Measurements from ENCODE around the gene RHOBTB1.

Gene RHOBTB1, protein sequence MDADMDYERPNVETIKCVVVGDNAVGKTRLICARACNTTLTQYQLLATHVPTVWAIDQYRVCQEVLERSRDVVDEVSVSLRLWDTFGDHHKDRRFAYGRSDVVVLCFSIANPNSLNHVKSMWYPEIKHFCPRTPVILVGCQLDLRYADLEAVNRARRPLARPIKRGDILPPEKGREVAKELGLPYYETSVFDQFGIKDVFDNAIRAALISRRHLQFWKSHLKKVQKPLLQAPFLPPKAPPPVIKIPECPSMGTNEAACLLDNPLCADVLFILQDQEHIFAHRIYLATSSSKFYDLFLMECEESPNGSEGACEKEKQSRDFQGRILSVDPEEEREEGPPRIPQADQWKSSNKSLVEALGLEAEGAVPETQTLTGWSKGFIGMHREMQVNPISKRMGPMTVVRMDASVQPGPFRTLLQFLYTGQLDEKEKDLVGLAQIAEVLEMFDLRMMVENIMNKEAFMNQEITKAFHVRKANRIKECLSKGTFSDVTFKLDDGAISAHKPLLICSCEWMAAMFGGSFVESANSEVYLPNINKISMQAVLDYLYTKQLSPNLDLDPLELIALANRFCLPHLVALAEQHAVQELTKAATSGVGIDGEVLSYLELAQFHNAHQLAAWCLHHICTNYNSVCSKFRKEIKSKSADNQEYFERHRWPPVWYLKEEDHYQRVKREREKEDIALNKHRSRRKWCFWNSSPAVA

DNA sequence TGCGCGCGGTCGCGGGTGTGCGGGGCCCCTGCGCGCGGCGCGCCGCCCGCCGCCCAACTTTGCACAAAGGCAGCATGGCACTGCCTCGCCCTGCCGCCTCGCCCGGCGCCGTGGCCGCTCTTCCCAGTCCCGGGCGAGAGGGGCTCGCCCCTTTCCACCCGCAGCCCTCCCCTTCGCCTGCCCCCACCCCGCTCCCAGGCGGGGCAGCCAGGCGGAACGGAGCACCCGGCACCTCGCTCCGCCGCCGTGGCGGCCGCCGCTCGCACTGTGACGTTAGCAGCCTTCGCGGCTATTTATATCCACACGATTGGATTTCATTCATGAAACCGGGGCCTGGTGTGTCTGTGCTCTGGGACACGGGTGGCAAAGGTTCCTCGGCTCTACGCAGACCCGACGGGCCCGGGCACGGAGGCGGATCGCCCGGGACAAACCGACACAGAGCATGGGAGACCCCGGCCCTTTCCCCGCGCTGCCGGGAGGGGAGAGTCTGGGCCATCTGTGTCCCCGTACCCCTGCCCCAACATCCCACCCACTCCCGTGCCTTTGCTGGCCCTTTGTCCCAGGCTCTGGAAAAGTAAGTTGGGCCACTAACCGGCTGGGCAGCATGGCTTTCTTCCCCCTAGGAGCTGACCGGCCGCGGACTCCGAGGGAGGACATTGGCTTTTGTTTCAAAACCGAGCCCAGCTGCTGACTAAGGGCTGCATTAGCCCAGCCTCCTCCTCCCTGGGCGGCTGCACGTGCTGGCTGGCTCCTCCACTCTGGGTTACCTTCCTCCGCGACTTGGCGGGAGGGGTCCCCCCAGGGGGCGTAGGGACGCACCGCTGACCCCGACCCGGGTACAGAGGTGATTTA, at the start of gene RHOBTB1:
RHOBTB1 (minus strand) TSS at position 128 of the 852 bp plus-strand sequence. CDS start 32,643 bp downstream, outside the sequence.
- Histone ChIP-seq H3K4me1 (ENCODE audit: insufficient read depth, low read length) (peaks cover 16% of the 10 kb centered on the region), H3K36me3 (ENCODE audit: insufficient read depth, low read length) (no peaks in the 10 kb centered on the region), H3K9me3 (ENCODE audit: low read length) (no peaks in the 10 kb centered on the region), H3K27me3 (ENCODE audit: insufficient read depth, low read length) (no peaks in the 10 kb centered on the region), H3K4me3 (ENCODE audit: low read length) (peak within 1 kb of the TSS; percentile 62), H2AFZ (ENCODE audit: low read depth, low read length) (peak within 1 kb of the TSS; percentile 87)

DNA sequence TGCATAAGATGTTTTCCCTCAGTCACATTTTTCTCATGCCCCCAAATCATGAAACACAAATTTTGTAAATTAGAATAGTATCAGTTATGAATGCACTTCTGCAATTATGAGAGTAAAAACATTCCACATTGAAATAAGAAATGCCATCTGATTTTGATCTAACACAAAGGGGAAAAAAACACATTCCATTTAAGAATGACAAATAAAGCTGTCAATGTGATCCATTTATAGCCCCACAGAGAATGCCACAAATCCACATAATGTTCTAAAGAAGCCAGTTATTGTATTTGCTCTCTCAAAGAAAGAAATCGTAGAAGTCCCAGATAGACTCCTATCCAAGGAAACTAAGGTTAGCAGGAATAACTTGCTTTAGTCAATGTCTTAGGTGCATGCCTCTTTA, 48.7 kb upstream of the RHOBTB1 start:
- Histone ChIP-seq H3K4me1 (ENCODE audit: insufficient read depth, low read length) (no peaks in the 10 kb centered on the region), H3K9me3 (ENCODE audit: low read length) (no peaks in the 10 kb centered on the region), H3K36me3 (ENCODE audit: insufficient read depth, low read length) (no peaks in the 10 kb centered on the region), H2AFZ (ENCODE audit: low read depth, low read length) (no peak overlapping the region), H3K4me3 (ENCODE audit: low read length) (no peak overlapping the region), H3K27me3 (ENCODE audit: insufficient read depth, low read length) (no peaks in the 10 kb centered on the region)

DNA sequence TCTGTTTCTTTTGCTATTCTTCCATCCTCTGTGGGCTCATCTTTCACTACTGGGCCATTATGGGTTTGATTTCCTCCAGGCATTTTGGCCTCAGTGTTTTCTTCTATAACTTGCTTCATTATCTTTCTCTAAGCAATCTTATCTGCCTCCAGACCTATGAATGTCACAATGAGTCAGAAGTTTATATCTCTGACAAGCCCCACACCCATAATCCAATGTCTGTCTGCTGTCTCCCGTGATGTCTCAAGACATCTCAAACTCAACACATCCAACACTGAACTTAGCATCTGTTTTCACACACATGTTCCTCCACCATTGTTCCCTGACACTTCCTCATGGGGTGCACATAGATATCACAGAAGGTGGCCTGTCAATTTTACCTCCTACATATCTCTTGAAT, 46.7 kb upstream of the RHOBTB1 start:
- no peak overlapping the region for H3K4me3 ChIP-seq (ENCODE audit: low read length)
- no peaks in the 10 kb centered on the region for H3K36me3 ChIP-seq (ENCODE audit: insufficient read depth, low read length)

DNA sequence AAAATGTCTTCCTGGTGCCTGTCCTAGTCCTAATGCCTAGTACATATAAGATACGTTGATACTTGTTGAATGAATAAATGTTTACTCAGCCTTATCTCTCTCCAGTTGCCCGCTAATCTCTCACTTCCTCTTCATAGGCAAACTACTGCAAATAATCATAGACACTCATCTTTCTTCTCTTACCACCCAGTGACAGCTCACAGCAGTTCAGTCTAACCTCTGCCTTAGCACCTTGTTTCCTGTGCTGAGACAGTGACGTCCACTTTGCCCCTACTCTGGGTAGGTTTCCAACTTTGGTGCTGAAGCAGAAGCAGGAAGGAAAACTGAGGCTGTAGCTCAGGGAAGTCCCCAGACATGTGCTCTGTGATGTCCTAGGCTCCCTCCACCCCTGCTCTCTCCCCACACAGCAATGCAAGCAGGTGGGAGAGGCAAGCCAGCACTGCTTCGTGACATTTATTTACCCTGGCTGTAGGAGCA, 45.5 kb upstream of the RHOBTB1 start:
- no peaks in the 10 kb centered on the region for H3K9me3 ChIP-seq (ENCODE audit: low read length)
- H3K27me3 ChIP-seq (ENCODE audit: insufficient read depth, low read length), result no peaks in the 10 kb centered on the region
- no peak overlapping the region for H3K4me3 ChIP-seq (ENCODE audit: low read length)
- H3K4me1 ChIP-seq (ENCODE audit: insufficient read depth, low read length), result no peaks in the 10 kb centered on the region
- H3K36me3 ChIP-seq (ENCODE audit: insufficient read depth, low read length), result no peaks in the 10 kb centered on the region
- H2AFZ ChIP-seq (ENCODE audit: low read depth, low read length), result no peak overlapping the region

More for the DNA sequence above, 46.7 kb upstream of the RHOBTB1 start:
- Histone ChIP-seq H3K9me3 (ENCODE audit: low read length) (no peaks in the 10 kb centered on the region), H2AFZ (ENCODE audit: low read depth, low read length) (no peak overlapping the region), H3K4me1 (ENCODE audit: insufficient read depth, low read length) (no peaks in the 10 kb centered on the region), H3K27me3 (ENCODE audit: insufficient read depth, low read length) (no peaks in the 10 kb centered on the region)

DNA sequence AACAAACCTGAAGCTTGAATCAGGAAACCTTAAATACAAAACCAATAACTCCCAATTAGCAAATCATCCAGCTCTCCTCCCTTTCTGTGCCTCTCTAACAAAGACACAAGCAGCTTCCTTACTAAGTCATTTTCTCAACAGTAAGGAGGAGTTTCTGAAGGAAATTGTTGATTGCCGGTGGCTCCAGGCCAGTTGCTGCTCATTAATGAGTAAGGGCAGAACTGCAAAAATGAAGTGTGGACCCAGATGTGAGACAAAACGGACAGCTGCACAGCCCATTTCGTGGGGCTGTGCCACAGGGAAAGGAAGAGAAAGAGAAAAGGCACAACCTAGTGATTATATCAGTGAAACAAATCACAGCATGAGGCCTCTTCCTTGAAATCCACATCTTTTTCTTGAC, 42.8 kb upstream of the RHOBTB1 start:
- no peak overlapping the region for H2AFZ ChIP-seq (ENCODE audit: low read depth, low read length)
- no peaks in the 10 kb centered on the region for H3K36me3 ChIP-seq (ENCODE audit: insufficient read depth, low read length)
- H3K27me3 ChIP-seq (ENCODE audit: insufficient read depth, low read length), result no peaks in the 10 kb centered on the region
- no peaks in the 10 kb centered on the region for H3K9me3 ChIP-seq (ENCODE audit: low read length)
- H3K4me1 ChIP-seq (ENCODE audit: insufficient read depth, low read length), result no peaks in the 10 kb centered on the region
- no peak overlapping the region for H3K4me3 ChIP-seq (ENCODE audit: low read length)

DNA sequence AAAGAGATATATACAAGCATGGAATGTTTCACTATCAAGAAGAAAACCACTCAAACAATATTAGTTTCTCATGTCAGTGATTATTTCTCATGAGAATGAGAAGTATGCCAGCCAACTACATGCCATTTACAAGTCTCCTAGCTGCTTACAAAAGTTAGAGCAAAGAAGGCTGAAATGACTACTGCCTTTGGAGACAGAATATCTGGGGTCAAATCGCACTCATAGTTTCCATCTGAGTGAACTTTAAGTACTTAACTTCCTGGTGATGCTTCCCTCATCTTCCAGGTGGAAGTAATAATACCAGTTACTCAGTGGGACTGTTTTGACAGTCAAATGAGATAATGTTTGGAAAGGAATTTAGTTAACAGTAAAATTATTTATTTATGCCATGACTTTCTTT, 42.0 kb upstream of the RHOBTB1 start:
- no peaks in the 10 kb centered on the region for H3K9me3 ChIP-seq (ENCODE audit: low read length)
- H3K4me3 ChIP-seq (ENCODE audit: low read length), result no peak overlapping the region
- no peaks in the 10 kb centered on the region for H3K4me1 ChIP-seq (ENCODE audit: insufficient read depth, low read length)
- H3K27me3 ChIP-seq (ENCODE audit: insufficient read depth, low read length), result no peaks in the 10 kb centered on the region
- H2AFZ ChIP-seq (ENCODE audit: low read depth, low read length), result no peak overlapping the region
- H3K36me3 ChIP-seq (ENCODE audit: insufficient read depth, low read length), result no peaks in the 10 kb centered on the region

DNA sequence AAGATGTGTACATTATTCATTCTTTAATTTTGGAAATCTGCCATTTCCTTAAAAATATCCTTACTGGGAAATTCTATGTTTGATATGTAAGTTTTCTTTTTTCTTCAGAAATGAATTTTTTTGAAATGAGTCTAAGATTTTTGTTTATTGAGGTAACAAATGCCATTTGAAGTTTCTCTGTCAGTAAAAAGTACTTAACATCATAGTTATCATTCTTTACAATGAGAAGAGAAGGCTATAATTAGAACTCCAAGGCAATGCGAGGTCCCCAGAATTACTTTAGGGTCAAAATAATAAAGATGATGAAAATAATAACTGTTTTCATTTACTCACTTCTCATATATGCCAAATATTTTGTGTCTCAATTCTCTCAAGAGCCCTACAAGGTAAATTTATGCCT, 37.0 kb upstream of the RHOBTB1 start:
- Histone ChIP-seq H2AFZ (ENCODE audit: low read depth, low read length) (no peak overlapping the region), H3K36me3 (ENCODE audit: insufficient read depth, low read length) (no peaks in the 10 kb centered on the region), H3K4me3 (ENCODE audit: low read length) (no peak overlapping the region), H3K9me3 (ENCODE audit: low read length) (no peaks in the 10 kb centered on the region), H3K4me1 (ENCODE audit: insufficient read depth, low read length) (no peaks in the 10 kb centered on the region), H3K27me3 (ENCODE audit: insufficient read depth, low read length) (no peaks in the 10 kb centered on the region)

DNA sequence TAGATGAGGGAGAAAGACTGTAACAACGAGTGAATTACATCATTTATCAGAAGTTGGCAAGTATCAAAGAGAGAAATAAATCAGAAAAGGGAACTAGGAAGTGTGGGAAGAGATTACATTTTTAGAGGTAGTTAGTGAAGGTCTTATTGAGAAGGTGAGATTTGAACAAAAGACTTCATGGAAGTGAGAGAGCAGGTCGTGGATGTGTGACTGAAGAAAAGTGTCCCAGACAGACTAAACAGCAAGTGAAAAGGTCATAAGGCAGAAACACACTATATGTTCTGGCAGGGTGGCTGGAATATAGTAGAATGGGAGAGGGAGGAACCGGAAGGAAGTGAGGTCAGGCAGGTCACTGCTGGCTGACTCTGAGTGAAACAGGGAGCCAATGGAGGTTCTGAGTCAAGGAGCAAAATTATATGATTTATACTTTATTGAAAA, 35.7 kb upstream of the RHOBTB1 start:
- H3K4me1 ChIP-seq (ENCODE audit: insufficient read depth, low read length), result no peaks in the 10 kb centered on the region
- H3K36me3 ChIP-seq (ENCODE audit: insufficient read depth, low read length), result no peaks in the 10 kb centered on the region
- H2AFZ ChIP-seq (ENCODE audit: low read depth, low read length), result no peak overlapping the region
- no peaks in the 10 kb centered on the region for H3K9me3 ChIP-seq (ENCODE audit: low read length)
- no peak overlapping the region for H3K4me3 ChIP-seq (ENCODE audit: low read length)
- H3K27me3 ChIP-seq (ENCODE audit: insufficient read depth, low read length), result no peaks in the 10 kb centered on the region

DNA sequence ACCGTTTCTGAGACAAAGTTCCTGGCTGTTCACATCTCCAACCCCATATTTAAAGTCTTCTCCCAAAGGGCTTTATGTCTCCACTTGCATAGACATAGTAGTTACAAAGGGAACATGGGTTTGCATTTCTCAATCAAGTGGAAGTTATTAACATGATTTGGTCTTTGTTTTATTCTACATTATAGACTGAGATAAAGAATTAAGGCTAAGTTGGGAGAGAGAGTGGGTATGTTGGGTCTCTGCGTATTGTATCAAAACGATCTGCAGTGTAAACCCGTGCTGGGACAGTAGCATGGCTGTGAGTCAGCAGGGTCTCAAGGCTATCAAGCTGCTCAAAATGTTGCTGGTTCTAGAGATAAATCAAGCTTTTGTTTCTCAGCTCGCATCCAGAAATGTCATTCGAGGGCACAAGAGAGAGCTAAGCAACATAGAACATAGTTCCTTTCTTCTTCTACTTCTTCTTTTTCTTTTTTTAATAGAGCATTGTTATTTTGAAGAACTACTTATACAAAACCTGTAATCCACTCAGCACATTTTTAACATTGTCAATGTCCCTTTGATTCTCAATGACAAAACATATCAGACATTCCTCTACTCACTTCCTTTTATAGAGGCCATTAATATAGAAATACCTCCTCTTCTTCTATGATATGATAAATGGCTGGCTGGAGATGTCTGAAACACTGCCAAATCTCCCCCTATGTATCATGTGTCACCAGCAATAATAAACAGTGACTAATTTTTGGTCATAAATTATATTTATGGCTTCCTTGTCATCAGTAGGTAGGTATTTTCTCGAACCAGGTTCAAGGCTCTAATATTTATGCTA, 34.5 kb upstream of the RHOBTB1 start:
- Histone ChIP-seq H3K36me3 (ENCODE audit: insufficient read depth, low read length) (no peaks in the 10 kb centered on the region), H2AFZ (ENCODE audit: low read depth, low read length) (no peak overlapping the region), H3K9me3 (ENCODE audit: low read length) (no peaks in the 10 kb centered on the region), H3K4me3 (ENCODE audit: low read length) (no peak overlapping the region), H3K4me1 (ENCODE audit: insufficient read depth, low read length) (no peaks in the 10 kb centered on the region), H3K27me3 (ENCODE audit: insufficient read depth, low read length) (no peaks in the 10 kb centered on the region)

DNA sequence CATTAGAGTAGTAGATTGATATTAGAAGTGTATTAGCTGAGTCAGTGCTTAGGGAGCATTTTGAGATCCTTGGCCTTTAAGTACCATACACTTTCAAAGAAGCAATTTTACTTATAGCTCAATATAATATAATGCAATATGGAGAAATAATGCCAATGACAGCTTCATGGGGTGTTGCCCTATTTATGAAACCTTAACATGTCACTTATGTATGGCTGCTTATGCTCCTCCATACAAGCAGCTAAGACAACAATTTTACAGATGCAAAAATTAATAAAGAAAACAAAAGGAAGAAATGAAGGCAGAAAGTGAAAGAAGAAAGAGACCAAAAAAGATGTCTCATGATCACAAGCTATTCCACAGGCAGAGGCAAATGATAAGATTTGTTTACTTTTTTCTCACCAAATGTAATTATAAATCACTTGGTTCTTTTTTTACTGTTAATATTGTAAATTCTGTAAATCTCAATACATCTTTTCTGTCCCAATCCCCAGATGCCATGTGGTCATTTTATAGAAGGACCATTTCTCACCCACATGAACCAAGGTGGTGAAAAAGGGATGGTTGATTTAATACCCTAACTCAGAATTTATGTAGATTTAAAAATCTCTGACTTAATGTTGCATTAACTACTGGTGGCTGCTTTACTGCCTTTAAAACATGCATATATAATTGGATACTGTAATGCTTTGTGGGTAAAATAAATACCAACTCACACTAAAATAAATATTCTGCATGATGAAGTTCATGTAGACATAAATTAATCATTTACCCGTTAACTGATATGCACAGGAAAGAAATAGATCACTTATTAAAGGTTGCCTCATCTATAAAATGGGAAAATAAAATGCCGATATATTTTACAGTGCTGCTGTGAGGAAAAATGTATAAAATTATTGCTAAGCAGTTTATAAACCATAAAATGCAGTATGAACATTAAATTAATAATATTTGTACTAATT, 33.5 kb upstream of the RHOBTB1 start:
- no peaks in the 10 kb centered on the region for H3K4me1 ChIP-seq (ENCODE audit: insufficient read depth, low read length)
- H2AFZ ChIP-seq (ENCODE audit: low read depth, low read length), result no peak overlapping the region
- no peaks in the 10 kb centered on the region for H3K9me3 ChIP-seq (ENCODE audit: low read length)
- no peak overlapping the region for H3K4me3 ChIP-seq (ENCODE audit: low read length)
- no peaks in the 10 kb centered on the region for H3K27me3 ChIP-seq (ENCODE audit: insufficient read depth, low read length)
- no peaks in the 10 kb centered on the region for H3K36me3 ChIP-seq (ENCODE audit: insufficient read depth, low read length)

DNA sequence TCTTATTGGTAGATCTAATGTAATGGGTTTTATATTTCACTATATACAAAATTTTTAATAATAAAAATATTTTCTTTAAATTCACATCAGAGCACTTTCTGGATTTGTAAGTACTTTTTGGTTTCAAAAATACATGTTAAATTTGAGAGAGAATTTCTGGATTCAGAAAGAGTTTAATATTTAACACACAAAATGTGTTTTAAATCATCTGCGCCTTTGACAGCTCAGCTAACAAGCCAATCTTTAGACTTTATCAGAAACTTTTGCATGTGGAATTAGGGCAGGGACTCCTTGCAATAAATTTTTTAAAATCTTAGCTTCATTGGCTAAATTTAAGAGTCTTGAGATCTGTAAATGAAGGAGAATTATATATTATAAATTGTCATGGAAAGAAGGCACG, 32.7 kb upstream of the RHOBTB1 start:
- H3K4me3 ChIP-seq (ENCODE audit: low read length), result no peak overlapping the region
- no peak overlapping the region for H2AFZ ChIP-seq (ENCODE audit: low read depth, low read length)
- no peaks in the 10 kb centered on the region for H3K4me1 ChIP-seq (ENCODE audit: insufficient read depth, low read length)
- H3K27me3 ChIP-seq (ENCODE audit: insufficient read depth, low read length), result no peaks in the 10 kb centered on the region
- no peaks in the 10 kb centered on the region for H3K36me3 ChIP-seq (ENCODE audit: insufficient read depth, low read length)
- no peaks in the 10 kb centered on the region for H3K9me3 ChIP-seq (ENCODE audit: low read length)
